Stimulated activated CD8-positive, alpha-beta memory T cell treated with anti-CD3 and anti-CD28 coated beads, Interleukin-7, amount 100 ng/mL, for 1 hour (primary cell): ENCODE data around the gene JMJD8.
A peak's percentile ranks its signal among the peaks of the same experiment; 100 is the strongest.
"Not testable (repeated sequence)": the region's sequence is repeated elsewhere in the genome, so short reads cannot be mapped to it uniquely, and the experiment has no call there.

ENCODE experiments used
- DNase-seq, 2 donors: peaks; one replicate each; pipeline ENCODE4 v3.0.0-alpha.2; 2020; ENCODE audit warnings: low read depth in 2 of 2

Gene JMJD8

DNA sequence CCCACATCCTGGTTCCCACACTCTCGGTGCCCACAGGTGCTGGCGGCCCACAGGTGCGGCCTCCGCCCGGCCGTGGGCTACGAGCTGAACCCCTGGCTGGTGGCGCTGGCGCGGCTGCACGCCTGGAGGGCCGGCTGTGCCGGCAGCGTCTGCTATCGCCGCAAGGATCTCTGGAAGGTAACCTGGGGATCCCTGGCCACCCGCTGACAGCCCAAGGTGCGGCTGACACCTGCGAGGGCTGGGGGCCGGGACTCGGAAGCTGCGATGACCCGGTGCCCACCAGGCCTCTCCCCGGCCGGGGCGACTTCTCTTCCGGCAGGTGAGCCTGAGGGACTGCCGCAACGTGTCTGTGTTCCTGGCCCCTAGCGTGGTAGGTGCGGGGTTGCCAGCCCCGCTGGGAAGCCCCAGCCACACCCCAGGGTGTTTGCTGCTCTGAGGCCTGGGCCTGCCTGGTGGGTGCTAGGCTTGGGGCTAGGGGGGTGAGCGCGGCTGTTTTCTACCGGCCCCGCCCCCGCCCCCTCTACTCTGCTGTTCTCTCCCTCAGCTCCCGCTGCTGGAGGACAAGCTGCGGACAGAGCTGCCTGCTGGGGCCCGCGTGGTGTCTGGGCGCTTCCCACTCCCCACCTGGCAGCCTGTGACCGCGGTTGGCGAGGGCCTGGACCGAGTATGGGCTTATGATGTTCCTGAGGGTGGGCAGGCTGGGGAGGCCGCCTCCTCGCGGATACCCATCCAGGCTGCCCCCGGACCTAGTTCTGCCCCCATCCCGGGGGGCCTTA is 37.8 kb upstream of the JMJD8 start:
- DNase-seq = no peak

DNA sequence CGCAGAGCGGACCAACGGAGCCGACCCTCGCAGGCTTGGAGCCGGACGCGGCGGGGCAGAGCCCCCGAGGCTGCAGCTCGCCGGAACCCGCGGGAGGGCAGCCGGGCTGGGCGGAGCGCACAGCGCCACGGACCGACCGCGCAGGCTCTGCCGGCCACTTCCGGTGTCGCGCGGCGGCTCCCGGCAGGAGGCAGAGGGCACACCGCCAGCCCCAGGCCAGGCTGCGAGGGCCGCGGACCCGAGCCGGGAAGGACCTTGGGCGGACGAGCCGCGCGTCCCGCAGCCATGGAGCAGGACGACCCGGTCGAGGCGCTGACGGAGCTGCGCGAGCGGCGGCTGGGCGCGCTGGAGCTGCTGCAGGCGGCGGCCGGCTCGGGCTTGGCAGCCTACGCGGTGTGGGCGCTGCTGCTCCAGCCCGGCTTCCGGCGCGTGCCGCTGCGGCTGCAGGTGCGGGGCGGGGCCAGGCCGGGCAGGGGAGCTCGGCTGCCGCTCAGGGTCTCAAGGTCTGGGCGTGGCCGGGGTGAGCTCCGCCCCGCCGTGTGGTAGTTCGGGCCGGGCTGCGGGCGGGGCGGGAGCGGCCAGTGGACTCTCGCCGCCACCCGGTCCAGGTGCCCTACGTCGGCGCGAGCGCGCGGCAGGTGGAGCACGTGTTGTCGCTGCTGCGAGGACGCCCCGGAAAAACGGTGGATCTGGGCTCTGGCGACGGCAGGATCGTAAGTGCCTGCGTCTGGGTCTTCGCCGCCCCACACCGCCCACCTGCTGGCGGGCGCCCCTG is 37.0 kb upstream of the JMJD8 start, which contains the start of gene ANTKMT:
Gene ANTKMT (plus strand): TSS at position 157 of the 775 bp plus-strand sequence. CDS start 129 bp downstream, at position 286.
- no peak for DNase-seq

DNA sequence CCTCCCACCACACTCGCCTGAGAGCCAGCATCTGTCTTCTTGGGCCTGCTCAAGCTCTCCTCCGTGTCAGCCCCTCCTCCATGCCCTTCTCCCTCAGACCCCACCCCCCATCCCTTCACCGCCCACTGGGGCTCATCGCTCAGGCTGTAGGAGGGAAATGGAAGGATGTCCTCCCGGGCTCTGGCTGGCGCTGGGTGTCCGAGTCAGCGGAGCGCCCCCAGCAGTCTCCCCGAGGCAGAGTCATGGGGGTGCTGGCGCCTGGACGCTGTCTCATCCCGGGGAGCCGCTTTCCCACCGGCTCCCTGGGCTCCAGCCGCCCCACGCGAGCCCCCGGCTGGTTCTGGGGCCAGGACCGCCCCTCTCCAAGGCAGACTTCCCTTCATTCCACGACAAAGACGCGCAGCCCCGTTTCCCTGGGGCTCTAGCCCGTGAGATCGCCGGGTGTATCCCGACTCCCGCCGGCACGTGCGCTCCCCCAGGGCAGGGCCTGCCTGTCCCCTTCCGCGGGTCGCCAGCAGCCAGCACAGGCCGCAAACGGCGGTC is 36.4 kb upstream of the JMJD8 start:
- DNase-seq = no peak

DNA sequence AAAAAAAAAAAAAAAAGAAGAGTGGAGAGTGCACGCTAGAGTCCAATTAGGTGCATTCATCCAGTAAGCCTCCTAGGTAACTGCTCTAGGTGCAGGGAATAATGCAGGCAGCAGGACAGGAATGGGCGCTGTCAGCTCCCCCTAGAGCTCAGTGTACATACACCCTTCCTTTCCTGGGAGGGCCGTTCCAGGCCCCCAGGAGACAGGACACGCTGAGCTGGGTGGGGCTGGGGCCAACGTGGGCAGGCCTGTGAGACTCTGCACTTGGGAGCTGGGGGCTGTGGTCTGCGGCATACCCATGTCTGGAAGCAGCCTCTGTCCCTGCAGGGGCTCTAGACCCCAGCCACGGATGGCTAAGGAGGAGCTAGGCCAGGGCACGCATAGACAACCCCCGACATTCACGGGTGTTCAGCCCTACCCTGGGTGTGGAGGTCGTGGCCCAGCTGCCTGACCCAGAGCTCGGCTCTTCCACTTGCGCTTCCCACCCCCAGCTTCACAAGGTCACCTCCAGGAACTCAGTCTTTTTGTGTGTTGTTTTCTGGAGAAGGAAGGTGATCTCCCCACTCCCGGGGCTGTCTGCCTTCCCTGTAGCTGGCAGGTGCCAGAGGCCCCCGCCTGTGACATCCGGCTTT is 35.8 kb upstream of the JMJD8 start:
- DNase-seq = no peak

DNA sequence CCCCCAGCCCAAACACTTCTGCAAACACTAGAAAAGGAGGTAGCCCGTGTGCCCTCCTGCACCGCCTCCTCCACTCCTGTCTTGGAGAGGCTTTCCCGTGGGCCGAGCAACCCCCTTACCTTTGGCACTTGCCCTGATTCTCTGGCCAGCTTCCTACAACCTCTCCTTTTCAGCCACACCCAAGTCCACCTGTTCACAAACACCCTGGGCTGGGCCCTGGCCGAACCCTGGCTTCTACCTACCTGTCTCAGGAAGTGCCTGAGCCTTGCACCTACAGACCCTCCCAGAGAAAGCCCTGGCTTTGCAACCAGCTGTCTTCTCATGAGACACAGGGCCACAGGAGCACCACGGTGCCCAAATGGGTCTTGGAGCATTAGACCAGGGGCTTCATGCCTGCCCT is 34.8 kb upstream of the JMJD8 start:
- DNase-seq = no peak

DNA sequence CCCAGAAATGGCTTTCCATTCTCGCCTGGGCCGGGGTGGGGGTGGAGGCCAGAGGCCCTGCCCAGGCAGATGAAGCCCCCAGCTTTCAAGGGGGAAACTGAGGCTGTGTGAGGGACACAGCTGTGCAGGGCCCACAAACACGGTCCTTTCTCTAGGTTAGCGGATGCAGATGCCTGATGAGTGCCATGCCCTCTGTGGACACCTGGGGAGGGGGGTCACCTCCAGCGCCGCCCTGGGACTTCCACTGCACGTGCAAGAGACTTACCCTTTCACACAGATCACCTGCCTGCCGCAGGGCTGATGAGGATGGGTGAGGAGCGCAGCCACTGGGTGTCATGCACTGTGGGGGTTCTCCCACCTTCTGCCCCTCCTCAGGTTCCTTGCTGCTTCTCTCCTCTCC is 34.3 kb upstream of the JMJD8 start:
- DNase-seq = no peak

DNA sequence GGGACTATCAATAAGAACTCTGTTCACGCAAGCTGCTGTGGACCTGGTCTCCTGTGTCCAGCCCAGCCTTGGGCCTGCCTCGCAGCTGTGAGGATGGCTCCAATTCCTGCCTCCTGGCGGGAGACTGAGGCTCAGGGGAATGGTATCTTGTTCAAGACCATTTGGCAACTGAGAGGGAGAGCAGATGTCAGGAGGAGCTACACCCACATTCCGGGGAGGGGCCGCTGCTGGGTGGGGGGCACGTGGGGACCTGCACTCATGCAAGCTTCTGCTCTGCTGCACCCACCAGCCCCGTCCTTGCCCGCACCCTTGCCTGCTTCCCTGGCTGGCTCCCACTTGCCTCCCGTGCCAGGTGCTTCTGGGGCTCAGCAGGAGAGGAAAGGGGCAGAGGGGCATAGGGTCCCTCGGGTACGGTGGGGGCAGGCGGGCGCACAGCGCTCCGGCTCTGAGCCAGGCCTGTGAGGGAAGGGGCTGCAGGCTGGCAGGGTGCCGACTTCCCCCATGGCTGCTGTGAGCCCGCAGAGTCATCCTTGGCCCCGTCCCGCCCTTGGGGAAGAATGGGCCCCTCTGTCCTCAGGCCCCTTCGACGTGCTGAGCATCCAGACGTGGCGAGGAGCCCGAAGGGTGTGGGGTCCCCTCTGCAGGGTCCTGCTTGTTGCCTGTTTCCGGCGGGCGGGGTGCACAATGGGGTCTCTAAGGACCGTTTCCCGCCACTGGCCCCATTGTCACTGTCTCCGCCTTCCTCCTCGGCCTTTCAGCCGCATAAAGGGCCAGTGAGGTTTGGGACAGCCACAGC is 33.5 kb upstream of the JMJD8 start:
- no peak for DNase-seq

DNA sequence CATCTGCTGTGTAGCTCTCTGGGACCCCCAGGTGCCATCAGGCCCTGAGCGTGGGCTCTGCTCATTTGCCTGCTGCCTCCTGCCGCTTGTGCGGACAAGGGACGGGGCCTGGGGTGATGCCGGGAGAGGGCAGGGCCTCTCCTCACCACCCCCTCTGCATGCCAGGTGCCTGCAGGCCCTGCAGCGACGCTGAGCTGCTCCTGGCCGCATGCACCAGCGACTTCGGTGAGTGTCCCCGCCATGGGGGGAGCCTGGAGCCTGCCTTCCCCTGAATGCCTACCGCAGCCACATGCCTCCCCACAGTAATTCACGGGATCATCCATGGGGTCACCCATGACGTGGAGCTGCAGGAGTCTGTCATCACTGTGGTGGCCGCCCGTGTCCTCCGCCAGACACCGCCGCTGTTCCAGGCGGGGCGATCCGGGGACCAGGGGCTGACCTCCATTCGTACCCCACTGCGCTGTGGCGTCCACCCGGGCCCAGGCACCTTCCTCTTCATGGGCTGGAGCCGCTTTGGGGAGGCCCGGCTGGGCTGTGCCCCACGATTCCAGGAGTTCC is 32.7 kb upstream of the JMJD8 start:
- DNase-seq = no peak

DNA sequence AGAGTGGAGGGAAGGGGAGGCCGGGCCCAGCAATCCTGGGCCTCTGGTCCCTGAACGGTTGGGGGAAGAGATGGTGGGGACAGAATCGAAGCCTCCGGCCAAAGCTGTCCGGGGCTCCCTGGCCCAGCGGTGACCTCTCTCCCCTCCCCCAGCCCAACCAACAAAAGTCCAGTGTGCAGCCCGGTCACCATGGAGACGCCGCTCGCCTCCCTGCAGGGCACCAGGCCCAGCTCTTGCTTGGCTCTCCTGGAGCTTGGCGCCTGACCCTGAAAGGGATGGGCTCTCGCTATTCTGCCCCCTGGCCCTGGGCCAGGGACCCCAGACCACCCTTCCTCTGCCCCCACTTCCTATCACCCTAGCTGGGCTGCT is 32.0 kb upstream of the JMJD8 start:
- DNase-seq = no peak

DNA sequence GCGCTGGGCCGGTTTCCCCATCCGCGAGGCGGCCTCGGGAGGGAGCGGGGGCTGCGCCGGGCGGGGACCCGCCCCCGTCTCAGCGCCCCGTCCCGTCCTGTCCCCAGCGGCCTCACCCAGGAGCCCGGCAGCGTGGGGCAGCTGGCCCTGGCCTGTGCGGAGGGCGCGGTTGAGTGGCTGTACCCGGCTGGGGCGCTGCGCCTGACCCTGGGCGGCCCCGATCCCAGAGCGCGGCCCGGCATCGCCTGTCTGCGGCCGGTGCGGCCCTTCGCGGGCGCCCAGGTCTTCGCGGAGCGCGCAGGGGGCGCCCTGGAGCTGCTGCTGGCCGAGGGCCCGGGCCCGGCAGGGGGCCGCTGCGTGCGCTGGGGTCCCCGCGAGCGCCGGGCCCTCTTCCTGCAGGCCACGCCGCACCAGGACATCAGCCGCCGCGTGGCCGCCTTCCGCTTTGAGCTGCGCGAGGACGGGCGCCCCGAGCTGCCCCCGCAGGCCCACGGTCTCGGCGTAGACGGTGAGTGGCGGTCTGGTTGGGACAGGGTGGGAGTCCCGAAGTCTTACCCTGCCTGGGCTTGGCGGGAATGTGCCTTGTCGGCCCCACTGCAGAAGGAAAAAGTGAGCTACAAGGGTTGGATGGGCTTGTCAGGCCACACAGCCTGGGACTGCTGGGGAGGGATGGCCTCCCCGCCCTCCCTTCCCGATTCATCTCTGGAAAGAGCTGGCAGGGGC is 31.5 kb upstream of the JMJD8 start:
- no peak for DNase-seq

DNA sequence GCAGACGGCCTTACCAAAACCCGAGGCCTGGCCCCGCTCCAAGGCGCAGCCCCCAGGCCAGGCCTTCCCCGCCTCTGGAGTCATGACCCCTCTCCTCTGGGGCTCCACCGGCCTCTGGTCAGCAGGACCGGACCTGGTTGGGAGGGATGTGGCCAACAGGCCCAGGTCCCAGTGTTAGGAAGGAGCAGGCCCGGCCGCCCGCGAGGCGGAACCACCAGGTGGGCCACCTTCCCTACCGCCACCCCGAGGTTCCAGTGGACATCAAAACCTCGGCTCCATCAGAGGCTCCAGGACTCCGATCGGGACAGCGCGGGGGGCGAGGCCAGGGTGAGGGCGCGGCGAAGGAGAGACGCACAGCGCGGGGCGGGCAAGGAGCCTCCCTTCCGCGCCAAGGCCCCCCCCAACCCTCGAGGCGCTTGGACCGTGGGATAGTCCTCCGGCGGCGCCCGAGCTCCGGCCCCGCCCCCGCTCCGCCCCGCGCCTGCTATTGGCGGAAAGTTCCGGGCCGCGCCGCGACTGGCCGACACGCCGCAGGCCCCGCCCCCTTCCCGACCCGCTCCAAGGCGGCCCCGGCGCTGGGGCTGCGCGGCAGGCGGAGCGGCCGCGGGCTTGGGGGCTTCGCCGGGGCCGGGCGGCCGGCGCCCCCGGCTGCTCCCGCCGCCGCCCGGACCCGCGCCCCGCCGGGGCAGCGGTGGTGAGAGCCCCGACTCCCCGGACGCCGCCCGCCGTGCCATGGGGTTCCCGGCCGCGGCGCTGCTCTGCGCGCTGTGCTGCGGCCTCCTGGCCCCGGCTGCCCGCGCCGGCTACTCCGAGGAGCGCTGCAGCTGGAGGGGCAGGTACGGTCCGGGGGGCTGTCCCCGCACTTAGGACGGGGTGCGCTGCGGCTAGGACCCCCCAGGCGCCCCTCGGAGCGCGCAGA is 30.7 kb upstream of the JMJD8 start, which contains the start of gene METRN:
Gene METRN (plus strand): TSS at position 561 of the 919 bp plus-strand sequence. CDS start 172 bp downstream, at position 733.
- peak; percentile 75 to 79 for DNase-seq

DNA sequence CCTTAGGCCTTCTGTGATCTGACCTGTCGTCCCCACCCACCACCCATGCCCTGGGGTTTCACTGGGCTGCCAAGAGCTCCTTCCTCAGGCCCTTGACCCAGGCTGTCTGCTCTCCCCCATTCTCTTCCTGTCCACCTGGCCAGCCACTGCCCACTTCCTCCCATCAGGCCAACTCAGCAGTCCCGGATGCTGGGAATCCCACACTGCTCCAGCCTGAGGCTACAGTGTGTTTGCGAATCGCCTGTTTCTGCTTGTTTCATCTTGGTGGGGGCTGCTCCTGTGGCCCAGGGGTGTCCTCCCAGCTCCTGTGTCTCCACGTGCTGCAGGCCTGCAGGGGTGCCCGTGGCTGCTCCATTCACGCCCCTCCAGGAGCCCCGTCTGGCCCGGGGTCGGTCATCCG is 29.9 kb upstream of the JMJD8 start:
- DNase-seq = no peak

DNA sequence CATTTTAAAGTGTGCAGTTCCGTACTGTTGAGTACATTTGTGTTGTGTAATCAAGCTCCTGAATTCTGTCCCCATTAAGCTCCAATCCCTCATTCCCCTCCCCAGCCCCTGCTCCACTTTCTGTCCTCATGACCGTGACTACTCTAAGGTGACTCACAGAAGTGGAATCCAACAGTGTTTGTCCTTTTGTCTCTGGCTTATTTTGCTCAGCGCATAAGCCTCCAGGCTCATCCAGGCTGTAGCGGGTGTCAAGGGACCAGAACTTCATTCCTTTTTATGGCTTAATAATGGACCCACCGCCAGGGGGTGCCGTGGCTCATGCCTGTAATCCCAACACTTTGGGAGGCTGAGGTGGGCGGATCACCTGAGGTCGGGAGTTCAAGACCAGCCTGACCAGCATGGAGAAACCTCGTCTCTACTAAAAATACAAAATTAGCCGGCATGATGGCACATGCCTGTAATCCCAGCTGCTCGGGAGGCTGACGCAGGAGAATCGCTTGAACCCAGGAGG is 28.7 kb upstream of the JMJD8 start:
- DNase-seq = not testable (repeated sequence)

DNA sequence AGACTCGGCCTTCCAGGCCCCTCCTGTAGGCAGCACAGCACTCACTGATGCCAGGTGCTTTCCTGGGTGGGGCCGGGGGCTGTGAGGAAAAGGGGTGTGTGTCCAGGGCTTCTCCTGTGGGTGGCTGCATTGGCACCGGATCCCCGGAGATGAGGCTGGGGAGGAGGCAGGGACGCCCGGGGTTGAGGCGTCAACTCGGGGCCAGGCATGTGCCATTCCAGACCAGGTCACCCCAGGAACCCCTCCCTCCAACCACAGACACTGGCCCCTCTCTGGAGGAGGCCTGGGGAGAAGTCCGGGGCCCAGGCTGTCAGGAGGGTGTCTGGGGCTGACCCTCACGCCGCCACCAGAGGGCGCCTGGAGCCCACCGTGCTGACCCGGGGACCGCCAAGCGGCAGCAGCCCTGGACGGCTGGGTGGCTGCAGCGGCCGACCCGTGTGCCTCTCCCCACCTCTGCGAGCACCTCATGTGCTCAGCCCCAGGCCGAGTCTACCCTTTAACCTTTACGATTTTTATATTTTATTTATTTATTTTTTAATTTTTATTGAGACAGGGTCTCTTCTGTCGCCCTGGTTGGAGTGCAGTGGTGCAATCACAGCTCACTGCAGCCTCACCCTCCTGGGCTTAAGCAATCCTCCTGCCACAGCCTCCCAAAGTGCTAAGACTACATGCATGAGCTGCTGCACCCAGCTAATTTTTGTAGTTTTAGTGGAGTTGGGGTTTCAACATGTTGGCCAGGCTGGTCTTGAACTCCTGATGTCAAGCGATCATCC is 27.6 kb upstream of the JMJD8 start:
- DNase-seq = peak; percentile 61 to 69

DNA sequence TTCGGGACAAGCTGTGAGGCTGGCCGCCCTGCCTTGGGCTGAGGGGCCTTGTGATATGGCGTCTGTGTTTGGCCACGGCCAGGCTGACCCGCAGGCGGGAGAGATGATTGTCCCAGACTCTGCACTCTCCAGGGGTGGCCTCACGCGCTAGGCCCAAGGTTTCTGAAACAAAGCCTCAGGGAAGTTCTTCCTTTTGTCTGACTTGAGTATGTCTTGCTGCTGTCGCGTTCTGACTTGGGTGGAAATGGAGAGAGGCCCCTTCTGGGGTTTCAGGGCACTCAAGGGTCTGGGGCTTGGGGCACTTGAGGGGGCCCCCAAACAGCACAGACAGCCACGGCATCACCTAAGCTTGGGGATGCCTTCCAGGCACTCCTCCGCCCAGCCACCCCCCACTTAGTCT is 26.9 kb upstream of the JMJD8 start:
- no peak for DNase-seq

DNA sequence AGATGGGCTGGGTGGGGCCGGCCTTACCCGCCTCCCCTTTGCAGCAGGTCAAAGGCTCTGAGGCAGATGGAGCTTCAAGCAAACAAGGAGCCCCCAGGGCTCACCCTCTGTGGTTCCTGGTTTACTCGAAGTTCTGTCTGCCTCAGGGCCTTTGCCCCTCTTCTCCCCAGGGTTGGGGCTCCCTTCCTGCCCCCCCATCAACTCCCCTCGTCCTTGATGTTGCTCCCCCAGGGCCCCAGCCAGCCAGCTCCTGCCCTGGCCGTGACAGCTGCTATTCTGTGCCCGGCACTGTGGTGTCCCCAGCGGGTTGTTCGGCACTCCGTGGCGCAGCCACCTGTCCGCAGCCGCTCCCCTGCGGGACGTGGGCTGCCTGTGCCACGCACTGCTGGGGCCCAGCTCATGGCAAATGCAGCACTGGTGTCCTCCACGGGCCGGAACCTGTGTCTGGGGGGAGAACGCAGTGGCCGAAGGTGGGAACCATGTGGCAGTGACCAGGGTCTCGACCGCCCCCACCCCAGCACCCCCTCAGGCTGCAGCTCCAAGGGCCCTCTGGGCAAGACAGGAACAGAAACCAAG is 26.5 kb upstream of the JMJD8 start:
- DNase-seq = no peak

DNA sequence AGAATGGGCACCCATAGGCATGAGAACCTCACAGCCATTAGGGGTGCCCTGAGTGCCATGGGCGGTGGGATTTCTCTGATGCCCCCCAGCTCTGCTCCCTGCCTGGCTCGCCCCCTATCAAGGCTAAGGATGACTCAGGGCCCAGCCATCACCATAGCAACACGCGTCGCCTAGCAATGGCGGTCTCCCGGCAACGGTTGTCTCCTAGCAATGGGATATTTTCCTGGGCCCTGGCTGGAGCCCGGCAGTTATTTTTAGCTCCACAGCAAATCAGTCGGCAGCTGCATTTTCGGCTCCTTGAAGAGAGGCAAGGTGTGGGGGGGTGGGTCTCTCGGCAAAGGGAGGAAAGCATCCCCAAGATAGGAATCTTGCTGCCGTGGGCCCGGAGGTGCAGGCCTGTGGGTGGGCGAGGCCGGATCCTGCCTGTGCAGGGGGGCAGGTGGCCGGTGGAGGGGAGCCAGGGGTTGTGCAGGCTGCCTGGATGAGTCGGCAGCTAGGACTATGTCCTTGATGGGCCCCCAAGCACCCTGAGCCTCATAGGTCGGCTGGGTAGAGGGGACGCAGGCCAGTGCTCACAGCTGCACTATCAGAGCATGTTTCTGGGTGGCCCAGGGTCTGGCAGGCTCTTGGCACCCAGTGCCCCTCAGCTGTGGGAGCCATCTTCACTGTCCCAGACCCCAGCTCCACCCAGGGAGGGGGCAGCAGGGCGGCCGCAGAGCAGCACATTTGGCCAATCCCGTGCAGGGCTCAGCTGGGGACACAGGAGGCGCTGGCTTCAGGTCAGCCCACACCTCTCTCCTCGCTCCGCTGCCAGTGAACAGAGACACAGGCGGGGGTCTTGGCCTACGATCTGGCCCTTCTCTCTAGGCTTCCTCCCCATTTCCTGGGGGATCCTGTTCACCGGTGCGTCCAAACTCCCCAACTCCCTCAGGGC is 25.7 kb upstream of the JMJD8 start:
- no peak for DNase-seq
